HCT116 (cell line): ENCODE results near the gene RRBP1. TPM values are rescaled to one million over a fixed set of nuclear protein-coding genes. Genes with fewer than 3 reads are reported as not detected.

Experiments used
- ATAC-seq: fragments of 200-7000 bp; cut with Tn5 transposase; 2 replicates; pipeline ENCODE4 v1.9.1; 2020; ENCODE audit warnings: mild to moderate bottlenecking, moderate library complexity
- BruUV-seq: library from RNA; stranded (reverse); fragments of 400-500 nt; replicated peaks from 2 replicates; lab custom pipeline; 2021; lab: Mats Ljungman, UMichigan
- CTCF ChIA-PET: fragments of 300-600 bp; sonication (Branson Sonifier 250); formaldehyde crosslinking; loops from one replicate; lab custom pipeline; 2021; ENCODE audit warnings: antibody characterized with exemption; lab: Charles Lee
- POLR2A ChIA-PET: fragments of 300-600, 350-600 bp; sonication (Branson Sonifier 250); formaldehyde crosslinking; loops from one replicate; lab custom pipeline; 2021; ENCODE audit warnings: antibody characterized with exemption; lab: Charles Lee
- RAD21 ChIA-PET, 2 experiments: fragments of 300-600 bp; sonication (Branson Sonifier 250); formaldehyde crosslinking; loops; one replicate each; lab custom pipeline; 2023; ENCODE audit warnings: low total read pairs in 2 of 2; ENCODE audit not compliant: uncharacterized antibody in 2 of 2, unreplicated experiment in 2 of 2, low non-redundant PET in 1 of 2; lab: Charles Lee
- DNase-seq: peaks from one replicate; pipeline ENCODE4 v3.0.0-alpha.2; 2010; ENCODE audit warnings: low read depth, low spot score
- H2AFZ ChIP-seq: fragments of 200-600 bp; shearing (Covaris generic), sonication (generic); 2 replicates; pipeline ENCODE4 v1.6.1; 2017; ENCODE audit warnings: low read depth, mixed run types, mixed read lengths, antibody characterized with exemption, low read length; ENCODE audit not compliant: poor library complexity, severe bottlenecking
- H3K27ac ChIP-seq: 2 replicates; pipeline ENCODE4 v1.5.1; 2012; ENCODE audit warnings: low read depth, low read length
- H3K27me3 ChIP-seq: fragments of 200-600 bp; sonication (generic); 2 replicates; pipeline ENCODE4 v1.6.1; 2016; ENCODE audit warnings: mixed run types, low read length, mixed read lengths; ENCODE audit not compliant: insufficient read depth
- H3K36me3 ChIP-seq, 2 experiments: fragments of 200-500 bp in 1 of 2; fragments of 200-600 bp in 1 of 2; sonication (Bioruptor generic) in 1 of 2; sonication (generic) in 1 of 2; 2 replicates each; pipeline versions ENCODE4 v1.5.1 to v1.6.1; 2014 to 2016; ENCODE audit warnings: low read length in 2 of 2, inconsistent platforms in 1 of 2, mixed read lengths in 1 of 2, mixed run types in 1 of 2; ENCODE audit not compliant: insufficient read depth in 2 of 2, control insufficient read depth in 1 of 2
- H3K4me1 ChIP-seq, 2 experiments: fragments of 200-600 bp in 1 of 2; sonication (generic) in 1 of 2; 2 replicates each; pipeline versions ENCODE4 v1.5.1 to v1.6.1; 2012 to 2017; ENCODE audit warnings: low read length in 2 of 2, inconsistent platforms in 1 of 2, mild to moderate bottlenecking in 1 of 2, mixed read lengths in 1 of 2, mixed run types in 1 of 2, moderate library complexity in 1 of 2; ENCODE audit not compliant: insufficient read depth in 2 of 2, control insufficient read depth in 1 of 2
- H3K4me2 ChIP-seq: fragments of 200-600 bp; sonication (generic); 2 replicates; pipeline ENCODE4 v1.6.1; 2017; ENCODE audit warnings: mixed run types, low read length, mixed read lengths
- H3K4me3 ChIP-seq, 2 experiments: fragments of 200-600 bp in 1 of 2; sonication (generic) in 1 of 2; replicated peaks in 1 of 2; 2 replicates each; pipeline ENCODE4 v1.5.1; 2011 to 2016; ENCODE audit warnings: low read length in 2 of 2, control low read depth in 1 of 2, low read depth in 1 of 2, mild to moderate bottlenecking in 1 of 2, mixed read lengths in 1 of 2, mixed run types in 1 of 2
- H3K79me2 ChIP-seq: fragments of 200-600 bp; sonication (generic); 2 replicates; pipeline ENCODE4 v1.6.1; 2017; ENCODE audit warnings: mild to moderate bottlenecking, mixed run types, low read length, moderate library complexity, mixed read lengths; ENCODE audit not compliant: insufficient read depth
- H3K9ac ChIP-seq: fragments of 200-600 bp; sonication (generic); 2 replicates; pipeline ENCODE4 v1.6.1; 2016; ENCODE audit warnings: low read length, mixed read lengths
- H3K9me2 ChIP-seq: fragments of 200-600 bp; sonication (generic), shearing (Covaris generic); 2 replicates; pipeline ENCODE4 v1.6.1; 2017; ENCODE audit warnings: mixed run types, mild to moderate bottlenecking, moderate library complexity; ENCODE audit not compliant: insufficient read depth
- H3K9me3 ChIP-seq, 2 experiments: fragments of 200-500 bp in 1 of 2; fragments of 200-600 bp in 1 of 2; sonication (Bioruptor generic) in 1 of 2; sonication (generic) in 1 of 2; 2 replicates each; pipeline ENCODE4 v1.6.1; 2014 to 2017; ENCODE audit warnings: low read length in 2 of 2, mixed read lengths in 2 of 2, inconsistent platforms in 1 of 2, low read depth in 1 of 2, mild to moderate bottlenecking in 1 of 2, mixed run types in 1 of 2, moderate library complexity in 1 of 2; ENCODE audit not compliant: control insufficient read depth in 1 of 2, insufficient read depth in 1 of 2
- H4K20me1 ChIP-seq: fragments of 200-600 bp; sonication (generic), shearing (Covaris generic); 2 replicates; pipeline ENCODE4 v1.6.1; 2017; ENCODE audit warnings: mixed run types, mild to moderate bottlenecking, moderate library complexity; ENCODE audit not compliant: insufficient read depth
- CTCF ChIP-seq, 3 experiments: fragments of 200-600 bp in 1 of 3; sonication (generic) in 1 of 3; IDR thresholded peaks in 2 of 3; conservative IDR thresholded peaks in 1 of 3; 2 replicates each; pipeline ENCODE4 v1.5.1; 2012 to 2017; ENCODE audit warnings: low read depth in 2 of 3, low read length in 2 of 3, antibody characterized with exemption in 1 of 3, borderline replicate concordance in 1 of 3, control low read depth in 1 of 3, mild to moderate bottlenecking in 1 of 3, mixed read lengths in 1 of 3, mixed run types in 1 of 3, moderate library complexity in 1 of 3; ENCODE audit not compliant: insufficient read depth in 1 of 3
- EZH2phosphoT487 ChIP-seq: fragments of 200-600 bp; IDR thresholded peaks from 2 replicates; pipeline ENCODE4 v1.6.1; 2018; ENCODE audit warnings: antibody characterized with exemption, borderline replicate concordance
- POLR2A ChIP-seq: IDR thresholded peaks from 2 replicates; pipeline ENCODE4 v1.7.0; 2011; ENCODE audit warnings: borderline replicate concordance; ENCODE audit not compliant: insufficient read depth, insufficient read length; ENCODE audit errors: extremely low read depth
- RAD21 ChIP-seq: IDR thresholded peaks from 2 replicates; pipeline ENCODE4 v1.6.1; 2012; ENCODE audit warnings: low read depth, mild to moderate bottlenecking
- SIN3A ChIP-seq: IDR thresholded peaks from 2 replicates; pipeline ENCODE4 v1.6.1; 2012; ENCODE audit warnings: low read depth
- intact Hi-C: fragments of 100-400 bp; cut with micrococcal nuclease; formaldehyde crosslinking; loops from 2 replicates; pipeline ENCODE4 v1.10.0; 2022
- total RNA-seq: library from RNA; stranded (reverse); gene quantifications from one replicate; pipeline ENCODE4 v1.2.1, GENCODE V29; 2021; ENCODE audit not compliant: unreplicated experiment

Gene RRBP1
- total RNA-seq, 1 experiment from 2014 or later: 123 TPM

GRCh38 chr20:17648791-17649730 lies 33.0 kb downstream of the RRBP1 start:
- DNase-seq (no peak), ATAC-seq (peak; percentile 81)
- Histone ChIP-seq H3K4me2 (no peak overlapping the region), H3K4me3 (no peak overlapping the region)
- TF ChIP-seq POLR2A (no peak), EZH2phosphoT487 (no peak), RAD21 (peak; percentile 34; the same call in 1 of the 2 replicates), SIN3A (no peak), CTCF (IDR thresholded peaks at IDR 0.05 in 2 of 3, conservative IDR thresholded peaks at IDR 0.05 in 1 of 3; ENCODE audit: borderline replicate concordance in 1 of 3, insufficient read depth in 1 of 3, low read depth in 2 of 3, low read length in 2 of 3) (peak; percentile 19 to 65 (median 64); a peak in 5 of 6 replicates)
- TF ChIP-seq, all 23 proteins: peak for 2
- Histone ChIP-seq H4K20me1 (no peaks in the 10 kb centered on the region), H3K36me3 (peaks cover 0 to 4% of the 10 kb centered on the region in 2 experiments; a peak in 2 of 4 replicates), H3K9me2 (no peaks in the 10 kb centered on the region), H2AFZ (no peak overlapping the region), H3K4me1 (no peaks in the 10 kb centered on the region; a peak in 1 of 4 replicates), H3K9me3 (no peaks in the 10 kb centered on the region), H3K27me3 (no peaks in the 10 kb centered on the region), H3K79me2 (peaks cover 84% of the 10 kb centered on the region), H3K9ac (no peak overlapping the region), H3K27ac (no peak overlapping the region)
- no TSS peak for BruUV-seq
- intact Hi-C loops: loop anchor here (1.0 kb wide), 1 partner anchor 145 kb away; no protein-coding TSS in a partner anchor
- ChIA-PET POLR2A (no interaction called here), CTCF (interaction anchor here (0.5 to 2.1 kb wide), 6 partner anchors 16 to 845 kb away, joined by 3 to 5 read pairs (median 4); partner anchors contain the start of gene DSTN), RAD21 (interaction anchor here in 1 of 2 experiments (1.0 kb wide), 1 partner anchor 112 kb away, joined by 3 read pairs; no protein-coding TSS in a partner anchor)
